ENCODE measurements around the gene KIR3DL3.

- TF ChIP-seq CTCF (IDR thresholded peaks at IDR 0.05): no peak
- no peak for TF ChIP-seq POLR2A (IDR thresholded peaks at IDR 0.05)
Observed at GRCh38 chr19:54738715-54739114, 14.5 kb downstream of the KIR3DL3 start.
